K562 (cell line): ENCODE measurements around the gene PRPF8. TPM values are rescaled to one million over a fixed set of nuclear protein-coding genes. Genes with fewer than 3 reads are reported as not detected.

Experiments
- CREB3 ChIP-seq: fragments of 450-650 bp; conservative IDR thresholded peaks from 2 replicates; pipeline ENCODE4 v1.6.1; 2016; ENCODE audit warnings: missing genetic modification characterization, low read depth, mild to moderate bottlenecking, missing compliant biosample characterization, moderate library complexity
- GTF3C2 ChIP-seq: IDR thresholded peaks from 3 replicates; pipeline ENCODE4 v1.6.1; 2011; ENCODE audit warnings: borderline replicate concordance, mild to moderate bottlenecking, moderate library complexity; ENCODE audit not compliant: insufficient read length; ENCODE audit errors: extremely low read depth
- MAZ ChIP-seq, 2 experiments: fragments of 450-650 bp in 1 of 2; sonication (generic) in 1 of 2; formaldehyde crosslinking; IDR thresholded peaks in 1 of 2; conservative IDR thresholded peaks in 1 of 2; 2 replicates each; pipeline versions ENCODE4 v1.4.0 to v1.5.0; 2020; ENCODE audit warnings: mild to moderate bottlenecking in 1 of 2, missing genetic modification reagents in 1 of 2
- NFYB ChIP-seq: IDR thresholded peaks from 2 replicates; pipeline ENCODE4 v1.6.1; 2011; ENCODE audit warnings: mild to moderate bottlenecking, moderate library complexity; ENCODE audit not compliant: insufficient read length; ENCODE audit errors: extremely low read depth
- RBBP5 ChIP-seq: fragments of 200-600 bp; sonication (generic); IDR thresholded peaks from 2 replicates; pipeline ENCODE4 v1.6.1; 2012; ENCODE audit warnings: borderline replicate concordance, mild to moderate bottlenecking, low read length, control low read depth, inconsistent platforms; ENCODE audit not compliant: insufficient read depth, poor library complexity, severe bottlenecking
- RCOR1 ChIP-seq, 2 experiments: IDR thresholded peaks; 2 replicates each; pipeline ENCODE4 v1.6.1; 2012; ENCODE audit warnings: low read depth in 2 of 2, low read length in 2 of 2, borderline replicate concordance in 1 of 2, improper control_type of control experiment in 1 of 2
- TEAD1 ChIP-seq, 2 experiments: fragments of 450-650 bp in 1 of 2; sonication (generic) in 1 of 2; formaldehyde crosslinking; IDR thresholded peaks; 2 replicates each; pipeline versions ENCODE4 v1.4.0 to v1.8.0; 2020 to 2022; ENCODE audit warnings: mild to moderate bottlenecking in 2 of 2, missing genetic modification reagents in 1 of 2
- TEAD4 ChIP-seq, 2 experiments: sonication (generic) in 1 of 2; formaldehyde crosslinking in 1 of 2; IDR thresholded peaks; 2 replicates each; pipeline versions ENCODE4 v1.6.1 to v1.8.0; 2012 to 2022; ENCODE audit warnings: borderline replicate concordance in 1 of 2, inconsistent platforms in 1 of 2, low read length in 1 of 2, mild to moderate bottlenecking in 1 of 2, missing genetic modification reagents in 1 of 2
- TFAP4 ChIP-seq: sonication (generic); formaldehyde crosslinking; IDR thresholded peaks from 2 replicates; pipeline ENCODE4 v1.8.0; 2022; ENCODE audit warnings: missing genetic modification reagents, mild to moderate bottlenecking, moderate library complexity, borderline replicate concordance
- polyA plus RNA-seq, 8 experiments: library from polyadenylated mRNA; depleted of rRNA in 4 of 8; stranded (reverse) in 5 of 8; unstranded in 3 of 8; fragments of >200 nt; fragmentation: Nextera tagmentation in 2 of 8; fragmentation: Illumina TruSeq in 1 of 8; extraction: Ambion mirVana in 2 of 8; extraction: Trizol in 1 of 8; gene quantifications; 2 replicates each; pipeline versions ENCODE4 v1.2.1 to v1.2.3, GENCODE V29; 2011 to 2014; ENCODE audit warnings: inconsistent platforms in 1 of 8, missing spikeins in 1 of 8
- total RNA-seq, 7 experiments: library from RNA; depleted of rRNA in 6 of 7; stranded (reverse); fragments of >200 nt in 6 of 7; fragmentation: Illumina TruSeq in 2 of 7; extraction: Trizol in 2 of 7; gene quantifications; 2 replicates each; pipeline versions ENCODE4 v1.2.1 to v1.2.3, GENCODE V29; 2011 to 2021; ENCODE audit warnings: low replicate concordance in 1 of 7
- TF ChIP-seq, protein P1 (sequence below), 2 experiments: fragments of 450-650 bp; formaldehyde crosslinking in 1 of 2; IDR thresholded peaks; 2 replicates each; pipeline versions ENCODE4 v1.4.0 to v1.6.1; 2014 to 2020; ENCODE audit warnings: mild to moderate bottlenecking in 2 of 2, borderline replicate concordance in 1 of 2, low read depth in 1 of 2

PRPF8 gene
- total and polyA plus RNA-seq, 9 of the 15 experiments (the other 6 are each of a cell fraction or from before 2014, with no cell fraction given), result 64.3 to 294 (median 85.9) TPM

- no peak for TF ChIP-seq CREB3 (tag)
- TF ChIP-seq RCOR1 (IDR thresholded peaks at IDR 0.05; ENCODE audit: borderline replicate concordance in 1 of 2, low read depth in 2 of 2, low read length in 2 of 2), result no peak
- TF ChIP-seq TEAD4 (IDR thresholded peaks at IDR 0.05; ENCODE audit: low read length), result peak; percentile 33
- TF ChIP-seq TEAD4 (CRISPR knock-in tag; IDR thresholded peaks at IDR 0.05; ENCODE audit: borderline replicate concordance), result no peak
- no peak for TF ChIP-seq GTF3C2
- TF ChIP-seq NFYB, result no peak
- TF ChIP-seq TFAP4 (CRISPR knock-in tag), result peak; percentile 84
- TF ChIP-seq, protein P1, sequence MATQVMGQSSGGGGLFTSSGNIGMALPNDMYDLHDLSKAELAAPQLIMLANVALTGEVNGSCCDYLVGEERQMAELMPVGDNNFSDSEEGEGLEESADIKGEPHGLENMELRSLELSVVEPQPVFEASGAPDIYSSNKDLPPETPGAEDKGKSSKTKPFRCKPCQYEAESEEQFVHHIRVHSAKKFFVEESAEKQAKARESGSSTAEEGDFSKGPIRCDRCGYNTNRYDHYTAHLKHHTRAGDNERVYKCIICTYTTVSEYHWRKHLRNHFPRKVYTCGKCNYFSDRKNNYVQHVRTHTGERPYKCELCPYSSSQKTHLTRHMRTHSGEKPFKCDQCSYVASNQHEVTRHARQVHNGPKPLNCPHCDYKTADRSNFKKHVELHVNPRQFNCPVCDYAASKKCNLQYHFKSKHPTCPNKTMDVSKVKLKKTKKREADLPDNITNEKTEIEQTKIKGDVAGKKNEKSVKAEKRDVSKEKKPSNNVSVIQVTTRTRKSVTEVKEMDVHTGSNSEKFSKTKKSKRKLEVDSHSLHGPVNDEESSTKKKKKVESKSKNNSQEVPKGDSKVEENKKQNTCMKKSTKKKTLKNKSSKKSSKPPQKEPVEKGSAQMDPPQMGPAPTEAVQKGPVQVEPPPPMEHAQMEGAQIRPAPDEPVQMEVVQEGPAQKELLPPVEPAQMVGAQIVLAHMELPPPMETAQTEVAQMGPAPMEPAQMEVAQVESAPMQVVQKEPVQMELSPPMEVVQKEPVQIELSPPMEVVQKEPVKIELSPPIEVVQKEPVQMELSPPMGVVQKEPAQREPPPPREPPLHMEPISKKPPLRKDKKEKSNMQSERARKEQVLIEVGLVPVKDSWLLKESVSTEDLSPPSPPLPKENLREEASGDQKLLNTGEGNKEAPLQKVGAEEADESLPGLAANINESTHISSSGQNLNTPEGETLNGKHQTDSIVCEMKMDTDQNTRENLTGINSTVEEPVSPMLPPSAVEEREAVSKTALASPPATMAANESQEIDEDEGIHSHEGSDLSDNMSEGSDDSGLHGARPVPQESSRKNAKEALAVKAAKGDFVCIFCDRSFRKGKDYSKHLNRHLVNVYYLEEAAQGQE (IDR thresholded peaks at IDR 0.05; ENCODE audit: borderline replicate concordance), result peak; percentile 73
- TF ChIP-seq, protein P1 (CRISPR knock-in tag; IDR thresholded peaks at IDR 0.05; ENCODE audit: low read depth), result no peak
- TF ChIP-seq MAZ (CRISPR knock-in tag; conservative IDR thresholded peaks at IDR 0.05 in 1 of 2, IDR thresholded peaks at IDR 0.05 in 1 of 2), result peak in 1 of 2 experiments; percentile 50; a peak in 1 of 4 replicates
- 0 out of 4 replicates have a peak, but pooled peaks have one; percentile 15 to 47 for TF ChIP-seq TEAD1 (CRISPR knock-in tag; IDR thresholded peaks at IDR 0.05)
- TF ChIP-seq RBBP5, result peak; percentile 10
- TF ChIP-seq, all 486 proteins: peak for 26
Observed at GRCh38 chr17:1629504-1630310, 55.0 kb downstream of the PRPF8 start (continued).
